MM.1S (cell line): ENCODE measurements around the gene HGFAC.

Experiments used
- CTCF ChIP-seq: fragments of 300-600 bp; sonication (generic); IDR thresholded peaks from 2 replicates; pipeline ENCODE4 v1.5.1; 2016; ENCODE audit warnings: antibody characterized with exemption, low read length, mixed read lengths
- EZH2 ChIP-seq: fragments of 300-600 bp; sonication (generic); optimal IDR thresholded peaks from 2 replicates; pipeline ENCODE3; 2017; ENCODE audit warnings: low read depth, mild to moderate bottlenecking, antibody characterized with exemption, low read length, mixed read lengths
- EZH2phosphoT487 ChIP-seq: fragments of 300-600 bp; sonication (generic); IDR thresholded peaks from 2 replicates; pipeline ENCODE4 v1.6.1; 2018; ENCODE audit warnings: antibody characterized with exemption, low read length

- no peak for TF ChIP-seq CTCF
- no peak for TF ChIP-seq EZH2
- no peak for TF ChIP-seq EZH2phosphoT487
Measured at GRCh38 chr4:3402491-3403347, 39.0 kb upstream of the HGFAC start.
